ENCODE results near the gene CEP126. TPM values are rescaled to one million over a fixed set of nuclear protein-coding genes. Genes with fewer than 3 reads are reported as not detected.

CEP126 gene
- total RNA-seq, 1 donor from 2014 or later = 2.1 TPM

DNA sequence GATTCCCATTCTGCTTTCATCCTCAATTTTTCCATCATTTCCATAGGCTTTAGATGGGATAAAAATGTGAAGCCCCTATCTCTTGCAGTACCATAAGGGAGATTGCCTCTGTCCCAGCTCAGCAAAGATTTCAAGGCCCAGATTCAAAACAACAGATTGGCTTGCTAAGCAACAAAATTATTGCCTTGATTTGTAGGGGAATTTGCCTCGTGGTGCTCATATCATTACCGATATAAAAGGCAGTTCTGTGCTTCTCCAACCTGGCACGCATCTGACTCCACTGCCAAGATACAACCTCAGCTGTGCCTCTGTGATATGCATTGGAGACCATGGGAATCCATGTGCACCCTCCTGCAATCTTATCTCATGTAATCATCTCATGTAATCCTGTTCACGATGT is 25.0 kb upstream of the CEP126 start:
- Histone ChIP-seq H4K20me1 (ENCODE audit: insufficient read depth, low read length) (no peaks in the 10 kb centered on the region), H3K27me3 (ENCODE audit: insufficient read depth, low read length) (no peaks in the 10 kb centered on the region), H3K27ac (ENCODE audit: low read depth, low read length) (no peak overlapping the region), H2AFZ (ENCODE audit: low read depth, low read length) (no peak overlapping the region), H3K4me1 (ENCODE audit: insufficient read depth, low read length) (no peaks in the 10 kb centered on the region), H3K4me2 (ENCODE audit: low read length) (no peak overlapping the region), H3K36me3 (ENCODE audit: insufficient read depth, low read length) (no peaks in the 10 kb centered on the region), H3K9ac (ENCODE audit: low read length) (no peak overlapping the region), H3K9me3 (ENCODE audit: insufficient read depth, low read depth, low read length) (no peaks in the 10 kb centered on the region), H3K4me3 (ENCODE audit: insufficient read depth, low read depth, low read length) (no peak overlapping the region), H3K79me2 (ENCODE audit: insufficient read depth, low read length) (no peaks in the 10 kb centered on the region)
- FAIRE-seq (no peak), DNase-seq (ENCODE audit: low read depth) (no peak)
- H3K4me1 Mint-ChIP-seq (ENCODE audit: low read depth, unreplicated experiment) = no peaks in the 10 kb centered on the region
- no peaks in the 10 kb centered on the region for H3K36me3 Mint-ChIP-seq (ENCODE audit: low read depth, unreplicated experiment)
- TF ChIP-seq, protein P1, sequence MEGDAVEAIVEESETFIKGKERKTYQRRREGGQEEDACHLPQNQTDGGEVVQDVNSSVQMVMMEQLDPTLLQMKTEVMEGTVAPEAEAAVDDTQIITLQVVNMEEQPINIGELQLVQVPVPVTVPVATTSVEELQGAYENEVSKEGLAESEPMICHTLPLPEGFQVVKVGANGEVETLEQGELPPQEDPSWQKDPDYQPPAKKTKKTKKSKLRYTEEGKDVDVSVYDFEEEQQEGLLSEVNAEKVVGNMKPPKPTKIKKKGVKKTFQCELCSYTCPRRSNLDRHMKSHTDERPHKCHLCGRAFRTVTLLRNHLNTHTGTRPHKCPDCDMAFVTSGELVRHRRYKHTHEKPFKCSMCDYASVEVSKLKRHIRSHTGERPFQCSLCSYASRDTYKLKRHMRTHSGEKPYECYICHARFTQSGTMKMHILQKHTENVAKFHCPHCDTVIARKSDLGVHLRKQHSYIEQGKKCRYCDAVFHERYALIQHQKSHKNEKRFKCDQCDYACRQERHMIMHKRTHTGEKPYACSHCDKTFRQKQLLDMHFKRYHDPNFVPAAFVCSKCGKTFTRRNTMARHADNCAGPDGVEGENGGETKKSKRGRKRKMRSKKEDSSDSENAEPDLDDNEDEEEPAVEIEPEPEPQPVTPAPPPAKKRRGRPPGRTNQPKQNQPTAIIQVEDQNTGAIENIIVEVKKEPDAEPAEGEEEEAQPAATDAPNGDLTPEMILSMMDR (IDR thresholded peaks at IDR 0.05; ENCODE audit: insufficient read depth, low read depth, low read length) = no peak
- TF ChIP-seq EZH2 (IDR thresholded peaks at IDR 0.05; ENCODE audit: insufficient read depth, low read length) = no peak
- no peaks in the 10 kb centered on the region for H3K9me3 Mint-ChIP-seq (ENCODE audit: unreplicated experiment)
- no peak overlapping the region for H3K27ac Mint-ChIP-seq (ENCODE audit: unreplicated experiment)
- no peaks in the 10 kb centered on the region for H3K27me3 Mint-ChIP-seq (ENCODE audit: low read depth, unreplicated experiment)
- no peak overlapping the region for H3K4me3 Mint-ChIP-seq (ENCODE audit: unreplicated experiment)

DNA sequence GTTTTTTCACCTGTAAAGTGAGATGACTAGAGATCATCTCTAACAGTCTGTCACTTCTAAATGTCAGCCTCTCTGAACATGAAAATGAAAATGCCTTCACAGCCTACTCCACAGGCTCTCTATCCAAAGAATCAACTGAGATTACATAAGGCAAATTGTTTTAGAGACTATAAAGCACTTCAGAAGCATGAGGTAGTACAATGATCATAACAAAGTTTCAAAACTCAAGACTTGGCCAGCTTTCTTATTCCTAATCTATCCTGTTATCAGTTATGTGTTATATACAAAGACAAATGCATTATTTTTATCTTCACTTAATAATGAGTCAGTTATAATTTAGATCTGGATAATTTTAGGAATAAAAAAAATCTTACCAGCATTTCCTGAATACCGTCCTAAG is 20.3 kb upstream of the CEP126 start:
- TF ChIP-seq EZH2 (IDR thresholded peaks at IDR 0.05; ENCODE audit: insufficient read depth, low read length) = no peak
- TF ChIP-seq, protein P1 (IDR thresholded peaks at IDR 0.05; ENCODE audit: insufficient read depth, low read depth, low read length) = no peak
- Histone ChIP-seq H2AFZ (ENCODE audit: low read depth, low read length) (no peak overlapping the region), H3K9ac (ENCODE audit: low read length) (no peak overlapping the region), H3K27ac (ENCODE audit: low read depth, low read length) (no peak overlapping the region), H3K4me3 (ENCODE audit: insufficient read depth, low read depth, low read length) (no peak overlapping the region), H3K27me3 (ENCODE audit: insufficient read depth, low read length) (no peaks in the 10 kb centered on the region), H3K4me1 (ENCODE audit: insufficient read depth, low read length) (no peaks in the 10 kb centered on the region), H3K36me3 (ENCODE audit: insufficient read depth, low read length) (no peaks in the 10 kb centered on the region), H3K4me2 (ENCODE audit: low read length) (no peak overlapping the region), H4K20me1 (ENCODE audit: insufficient read depth, low read length) (no peaks in the 10 kb centered on the region), H3K79me2 (ENCODE audit: insufficient read depth, low read length) (no peaks in the 10 kb centered on the region), H3K9me3 (ENCODE audit: insufficient read depth, low read depth, low read length) (no peaks in the 10 kb centered on the region)
- Mint-ChIP-seq H3K27ac (ENCODE audit: unreplicated experiment) (no peak overlapping the region), H3K4me3 (ENCODE audit: unreplicated experiment) (no peak overlapping the region), H3K4me1 (ENCODE audit: low read depth, unreplicated experiment) (no peaks in the 10 kb centered on the region), H3K36me3 (ENCODE audit: low read depth, unreplicated experiment) (no peaks in the 10 kb centered on the region), H3K9me3 (ENCODE audit: unreplicated experiment) (peaks cover 4% of the 10 kb centered on the region), H3K27me3 (ENCODE audit: low read depth, unreplicated experiment) (no peaks in the 10 kb centered on the region)
- no peak for DNase-seq (ENCODE audit: low read depth)
- no peak for FAIRE-seq

DNA sequence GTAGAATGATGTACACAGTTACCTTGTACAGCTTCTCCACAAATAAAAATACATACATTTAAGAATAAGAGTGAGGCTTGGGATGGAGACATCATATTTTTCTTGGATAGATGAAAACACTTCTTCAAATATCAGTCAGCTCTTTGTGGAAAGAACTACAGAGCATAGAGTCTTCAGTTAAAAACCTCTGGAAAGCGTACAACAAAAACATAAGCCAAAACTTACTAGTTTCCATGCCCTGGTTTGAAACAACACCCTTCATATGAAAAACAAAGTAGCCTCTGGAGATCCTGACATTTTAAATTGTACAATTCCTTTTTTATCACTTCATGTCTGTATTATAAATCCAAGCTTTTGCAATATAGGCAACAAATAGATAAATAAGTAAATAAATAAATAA is 7.0 kb upstream of the CEP126 start:
- H3K79me2 ChIP-seq (ENCODE audit: insufficient read depth, low read length) = no peaks in the 10 kb centered on the region
- Mint-ChIP-seq H3K4me3 (ENCODE audit: unreplicated experiment) (no peak overlapping the region), H3K36me3 (ENCODE audit: low read depth, unreplicated experiment) (no peaks in the 10 kb centered on the region), H3K27me3 (ENCODE audit: low read depth, unreplicated experiment) (no peaks in the 10 kb centered on the region), H3K4me1 (ENCODE audit: low read depth, unreplicated experiment) (no peaks in the 10 kb centered on the region), H3K27ac (ENCODE audit: unreplicated experiment) (no peak overlapping the region), H3K9me3 (ENCODE audit: unreplicated experiment) (no peaks in the 10 kb centered on the region)
- FAIRE-seq = no peak
- peaks cover 3% of the 10 kb centered on the region for H3K4me1 ChIP-seq (ENCODE audit: insufficient read depth, low read length)
- no peaks in the 10 kb centered on the region for H3K36me3 ChIP-seq (ENCODE audit: insufficient read depth, low read length)
- no peaks in the 10 kb centered on the region for H4K20me1 ChIP-seq (ENCODE audit: insufficient read depth, low read length)
- no peak overlapping the region for H3K4me3 ChIP-seq (ENCODE audit: insufficient read depth, low read depth, low read length)
- no peak overlapping the region for H3K4me2 ChIP-seq (ENCODE audit: low read length)
- no peak for DNase-seq (ENCODE audit: low read depth)
- H3K9me3 ChIP-seq (ENCODE audit: insufficient read depth, low read depth, low read length) = no peaks in the 10 kb centered on the region
- H3K9ac ChIP-seq (ENCODE audit: low read length) = no peak overlapping the region
- TF ChIP-seq, protein P1 (IDR thresholded peaks at IDR 0.05; ENCODE audit: insufficient read depth, low read depth, low read length) = no peak
- TF ChIP-seq EZH2 (IDR thresholded peaks at IDR 0.05; ENCODE audit: insufficient read depth, low read length) = no peak
- H3K27ac ChIP-seq (ENCODE audit: low read depth, low read length) = no peak overlapping the region
- no peaks in the 10 kb centered on the region for H3K27me3 ChIP-seq (ENCODE audit: insufficient read depth, low read length)
- no peak overlapping the region for H2AFZ ChIP-seq (ENCODE audit: low read depth, low read length)

Data from astrocyte (in vitro differentiated cells and primary cell).